HEK293 (cell line): ENCODE data around the gene CLCN7.
"Not testable (repeated sequence)": the region's sequence is repeated elsewhere in the genome, so short reads cannot be mapped to it uniquely, and the experiment has no call there.

ENCODE experiments used
- CTCF ChIA-PET: fragments of 350-600 bp; formaldehyde crosslinking; extraction: SDS; loops from one replicate; lab custom pipeline; 2021; ENCODE audit warnings: antibody characterized with exemption; lab: Yijun Ruan, JAX
- POLR2A ChIA-PET: fragments of 300-600 bp; formaldehyde crosslinking; extraction: SDS; loops from one replicate; lab custom pipeline; 2020; ENCODE audit warnings: antibody characterized with exemption, inconsistent platforms; lab: Yijun Ruan, JAX
- H3K27ac ChIP-seq: fragments of 200-500 bp; sonication (Bioruptor generic); 2 replicates; pipeline ENCODE4 v1.5.1; 2014; ENCODE audit warnings: low read depth, low read length, control low read depth, inconsistent platforms; ENCODE audit errors: extremely low read depth
- H3K36me3 ChIP-seq, 2 experiments: fragments of 200-500 bp in 1 of 2; sonication (Bioruptor generic) in 1 of 2; 1 replicate in 1 of 2; 2 replicates in 1 of 2; pipeline ENCODE4 v1.5.1; 2014 to 2017; ENCODE audit warnings: inconsistent platforms in 2 of 2, low read length in 2 of 2; ENCODE audit not compliant: control insufficient read depth in 2 of 2, insufficient read depth in 1 of 2
- H3K4me1 ChIP-seq: fragments of 200-500 bp; sonication (Bioruptor generic); 2 replicates; pipeline ENCODE4 v1.5.1; 2014; ENCODE audit warnings: mild to moderate bottlenecking, low read length, inconsistent platforms; ENCODE audit not compliant: control insufficient read depth, insufficient read depth
- H3K4me3 ChIP-seq: 2 replicates; pipeline ENCODE4 v1.5.1; 2011; ENCODE audit warnings: low read depth, mild to moderate bottlenecking, control low read depth, low read length, moderate library complexity
- H3K9me3 ChIP-seq: fragments of 200-500 bp; sonication (Bioruptor generic); 2 replicates; pipeline ENCODE4 v1.5.1; 2014; ENCODE audit warnings: low read depth, low read length, inconsistent platforms; ENCODE audit not compliant: control insufficient read depth, insufficient read depth
- EGR2 ChIP-seq: fragments of 450-650 bp; formaldehyde crosslinking; IDR thresholded peaks from 2 replicates; pipeline ENCODE4 v1.5.1; 2016; ENCODE audit warnings: low read depth, missing biosample characterization, missing genetic modification characterization
- GFI1B ChIP-seq: fragments of 450-650 bp; formaldehyde crosslinking; IDR thresholded peaks from 2 replicates; pipeline ENCODE4 v1.5.1; 2016; ENCODE audit warnings: missing biosample characterization, missing genetic modification characterization
- KLF10 ChIP-seq: fragments of 450-650 bp; IDR thresholded peaks from 2 replicates; pipeline ENCODE4 v1.5.1; 2018; ENCODE audit warnings: missing biosample characterization, mild to moderate bottlenecking, missing genetic modification characterization
- MZF1 ChIP-seq: fragments of 450-650 bp; formaldehyde crosslinking; IDR thresholded peaks from 2 replicates; pipeline ENCODE4 v1.5.1; 2017; ENCODE audit warnings: missing biosample characterization, missing genetic modification characterization, borderline replicate concordance
- SP2 ChIP-seq: fragments of 450-650 bp; formaldehyde crosslinking; IDR thresholded peaks from 2 replicates; pipeline ENCODE4 v1.5.1; 2016; ENCODE audit warnings: missing biosample characterization, missing genetic modification characterization
- ZBTB1 ChIP-seq: fragments of 450-650 bp; formaldehyde crosslinking; IDR thresholded peaks from 2 replicates; pipeline ENCODE4 v1.5.1; 2016; ENCODE audit warnings: missing biosample characterization, missing genetic modification characterization
- ZFHX2 ChIP-seq: fragments of 450-650 bp; formaldehyde crosslinking; conservative IDR thresholded peaks from 2 replicates; pipeline ENCODE4 v1.5.1; 2016; ENCODE audit warnings: missing biosample characterization, missing genetic modification characterization
- ZIC2 ChIP-seq: fragments of 450-650 bp; formaldehyde crosslinking; IDR thresholded peaks from 2 replicates; pipeline ENCODE4 v1.5.1; 2016; ENCODE audit warnings: missing biosample characterization, missing genetic modification characterization
- ZNF146 ChIP-seq: fragments of 450-650 bp; formaldehyde crosslinking; IDR thresholded peaks from 2 replicates; pipeline ENCODE4 v1.5.1; 2016; ENCODE audit warnings: missing biosample characterization, missing genetic modification characterization
- ZNF157 ChIP-seq: fragments of 450-650 bp; formaldehyde crosslinking; IDR thresholded peaks from 2 replicates; pipeline ENCODE4 v1.5.1; 2016; ENCODE audit warnings: missing biosample characterization, missing genetic modification characterization
- ZNF24 ChIP-seq: fragments of 450-650 bp; formaldehyde crosslinking; IDR thresholded peaks from 2 replicates; pipeline ENCODE4 v1.5.1; 2016; ENCODE audit warnings: missing biosample characterization, missing genetic modification characterization
- ZNF292 ChIP-seq: fragments of 450-650 bp; formaldehyde crosslinking; IDR thresholded peaks from 2 replicates; pipeline ENCODE4 v1.5.1; 2016; ENCODE audit warnings: low read depth, missing biosample characterization, missing genetic modification characterization, borderline replicate concordance
- ZNF394 ChIP-seq: fragments of 450-650 bp; formaldehyde crosslinking; IDR thresholded peaks from 2 replicates; pipeline ENCODE4 v1.5.1; 2016; ENCODE audit warnings: missing biosample characterization, missing genetic modification characterization, mild to moderate bottlenecking, moderate library complexity, borderline replicate concordance
- ZNF521 ChIP-seq: fragments of 450-650 bp; formaldehyde crosslinking; IDR thresholded peaks from 2 replicates; pipeline ENCODE4 v1.5.1; 2017; ENCODE audit warnings: missing biosample characterization, mild to moderate bottlenecking, missing genetic modification characterization
- ZNF530 ChIP-seq: fragments of 450-650 bp; formaldehyde crosslinking; IDR thresholded peaks from 2 replicates; pipeline ENCODE4 v1.5.1; 2016; ENCODE audit warnings: low read depth, missing biosample characterization, missing genetic modification characterization
- ZNF585B ChIP-seq: fragments of 450-650 bp; formaldehyde crosslinking; IDR thresholded peaks from 2 replicates; pipeline ENCODE4 v1.5.1; 2016; ENCODE audit warnings: missing biosample characterization, missing genetic modification characterization
- ZNF610 ChIP-seq: fragments of 450-650 bp; formaldehyde crosslinking; IDR thresholded peaks from 2 replicates; pipeline ENCODE4 v1.5.1; 2016; ENCODE audit warnings: missing biosample characterization, missing genetic modification characterization, borderline replicate concordance
- ZNF76 ChIP-seq: fragments of 450-650 bp; formaldehyde crosslinking; IDR thresholded peaks from 2 replicates; pipeline ENCODE4; 2016; ENCODE audit warnings: low read depth, missing biosample characterization, missing genetic modification characterization, borderline replicate concordance
- ZNF791 ChIP-seq: fragments of 450-650 bp; formaldehyde crosslinking; IDR thresholded peaks from 2 replicates; pipeline ENCODE4 v1.5.1; 2016; ENCODE audit warnings: missing biosample characterization, missing genetic modification characterization
- TF ChIP-seq, protein P1 (sequence below): fragments of 450-650 bp; formaldehyde crosslinking; IDR thresholded peaks from 2 replicates; pipeline ENCODE4 v1.5.1; 2017; ENCODE audit warnings: missing biosample characterization, missing genetic modification characterization
- TF ChIP-seq, protein P2 (sequence below): fragments of 450-650 bp; formaldehyde crosslinking; IDR thresholded peaks from 2 replicates; pipeline ENCODE4 v1.5.1; 2016; ENCODE audit warnings: missing biosample characterization, missing genetic modification characterization
- TF ChIP-seq, protein P3 (sequence below): fragments of 450-650 bp; formaldehyde crosslinking; IDR thresholded peaks from 2 replicates; pipeline ENCODE4 v1.5.1; 2016; ENCODE audit warnings: missing biosample characterization, missing genetic modification characterization
- TF ChIP-seq, protein P4 (sequence below): fragments of 450-650 bp; IDR thresholded peaks from 2 replicates; pipeline ENCODE4 v1.5.1; 2018; ENCODE audit warnings: missing biosample characterization, mild to moderate bottlenecking, missing genetic modification characterization

The CLCN7 gene

DNA sequence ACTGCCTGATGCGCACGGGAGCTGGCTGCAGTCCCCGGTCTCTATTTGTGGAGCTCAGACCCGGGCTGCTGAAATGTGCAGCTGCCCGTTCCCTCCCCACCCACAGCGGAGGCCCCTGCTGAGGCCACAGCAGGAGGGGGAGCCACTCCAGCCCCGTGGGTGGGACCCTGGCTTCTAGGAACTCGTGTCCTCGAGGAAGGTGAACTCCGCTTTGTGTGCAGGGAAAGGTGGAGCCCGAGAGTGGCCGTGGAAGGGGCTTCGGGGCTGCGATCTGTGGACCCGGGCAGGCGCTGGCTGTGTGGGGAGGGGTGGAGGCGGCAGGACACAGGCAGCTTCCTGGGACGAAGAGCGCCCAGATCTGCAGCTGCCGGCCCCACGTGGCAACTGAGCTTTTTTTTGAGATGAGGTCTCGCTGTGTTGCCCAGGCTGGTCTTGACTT, 33.4 kb downstream of the CLCN7 start:
- H3K36me3 ChIP-seq = peaks cover 0 to under 1% of the 10 kb centered on the region in 2 experiments; a peak in 1 of 3 replicates
- ChIA-PET POLR2A (no interaction called here), CTCF (no interaction called here)
- TF ChIP-seq, protein P1, sequence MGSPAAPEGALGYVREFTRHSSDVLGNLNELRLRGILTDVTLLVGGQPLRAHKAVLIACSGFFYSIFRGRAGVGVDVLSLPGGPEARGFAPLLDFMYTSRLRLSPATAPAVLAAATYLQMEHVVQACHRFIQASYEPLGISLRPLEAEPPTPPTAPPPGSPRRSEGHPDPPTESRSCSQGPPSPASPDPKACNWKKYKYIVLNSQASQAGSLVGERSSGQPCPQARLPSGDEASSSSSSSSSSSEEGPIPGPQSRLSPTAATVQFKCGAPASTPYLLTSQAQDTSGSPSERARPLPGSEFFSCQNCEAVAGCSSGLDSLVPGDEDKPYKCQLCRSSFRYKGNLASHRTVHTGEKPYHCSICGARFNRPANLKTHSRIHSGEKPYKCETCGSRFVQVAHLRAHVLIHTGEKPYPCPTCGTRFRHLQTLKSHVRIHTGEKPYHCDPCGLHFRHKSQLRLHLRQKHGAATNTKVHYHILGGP (tag by site-specific recombination) = 0 out of 2 replicates have a peak, but pooled peaks have one; percentile 21
- TF ChIP-seq EGR2 (tag by site-specific recombination) (peak; percentile 60; the same call in 1 of the 2 replicates), ZFHX2 (tag by site-specific recombination) (peak; percentile 25; the same call in 1 of the 2 replicates), ZNF76 (tag by site-specific recombination) (no peak), ZIC2 (tag by site-specific recombination) (peak; percentile 48)
- TF ChIP-seq, protein P2, sequence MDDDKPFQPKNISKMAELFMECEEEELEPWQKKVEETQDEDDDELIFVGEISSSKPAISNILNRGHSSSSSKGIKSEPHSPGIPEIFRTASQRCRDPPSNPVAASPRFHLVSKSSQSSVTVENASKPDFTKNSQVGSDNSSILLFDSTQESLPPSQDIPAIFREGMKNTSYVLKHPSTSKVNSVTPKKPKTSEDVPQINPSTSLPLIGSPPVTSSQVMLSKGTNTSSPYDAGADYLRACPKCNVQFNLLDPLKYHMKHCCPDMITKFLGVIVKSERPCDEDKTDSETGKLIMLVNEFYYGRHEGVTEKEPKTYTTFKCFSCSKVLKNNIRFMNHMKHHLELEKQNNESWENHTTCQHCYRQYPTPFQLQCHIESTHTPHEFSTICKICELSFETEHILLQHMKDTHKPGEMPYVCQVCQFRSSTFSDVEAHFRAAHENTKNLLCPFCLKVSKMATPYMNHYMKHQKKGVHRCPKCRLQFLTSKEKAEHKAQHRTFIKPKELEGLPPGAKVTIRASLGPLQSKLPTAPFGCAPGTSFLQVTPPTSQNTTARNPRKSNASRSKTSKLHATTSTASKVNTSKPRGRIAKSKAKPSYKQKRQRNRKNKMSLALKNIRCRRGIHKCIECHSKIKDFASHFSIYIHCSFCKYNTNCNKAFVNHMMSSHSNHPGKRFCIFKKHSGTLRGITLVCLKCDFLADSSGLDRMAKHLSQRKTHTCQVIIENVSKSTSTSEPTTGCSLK (tag by site-specific recombination) = no peak
- no peak overlapping the region for H3K27ac ChIP-seq
- H3K4me1 ChIP-seq = no peaks in the 10 kb centered on the region
- no peaks in the 10 kb centered on the region for H3K9me3 ChIP-seq
- H3K4me3 ChIP-seq = no peak overlapping the region

DNA sequence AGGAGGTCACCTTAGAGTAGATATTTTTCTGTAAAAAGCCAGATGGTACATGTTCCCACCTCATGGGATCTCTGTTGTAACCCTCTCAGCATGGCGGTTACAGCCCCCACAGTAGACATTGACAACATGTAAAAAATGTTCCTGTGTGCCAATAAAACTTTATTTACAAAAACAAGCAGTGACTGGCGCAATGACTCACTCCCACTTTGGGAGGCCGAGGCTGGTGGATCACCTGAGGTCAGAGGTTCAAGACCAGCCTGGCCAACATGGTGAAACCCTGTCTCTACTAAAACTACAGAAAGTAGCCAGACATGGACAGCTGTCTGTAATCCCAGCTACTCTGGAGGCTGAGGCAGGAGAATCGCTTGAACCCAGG, 35.1 kb downstream of the CLCN7 start:
- H3K27ac ChIP-seq, H3K36me3 ChIP-seq, CTCF ChIA-PET, H3K4me1 ChIP-seq, H3K9me3 ChIP-seq, H3K4me3 ChIP-seq: not testable (repeated sequence)
- TF ChIP-seq ZIC2 (tag by site-specific recombination) (peak; percentile 52; the same call in 1 of the 2 replicates), ZNF394 (0 out of 2 replicates have a peak, but pooled peaks have one; percentile 15)
- POLR2A ChIA-PET = interaction anchor here (1.7 kb wide), 1 partner anchor 19 kb away, joined by 5 read pairs; the partner anchor contains the start of gene UQCC4

DNA sequence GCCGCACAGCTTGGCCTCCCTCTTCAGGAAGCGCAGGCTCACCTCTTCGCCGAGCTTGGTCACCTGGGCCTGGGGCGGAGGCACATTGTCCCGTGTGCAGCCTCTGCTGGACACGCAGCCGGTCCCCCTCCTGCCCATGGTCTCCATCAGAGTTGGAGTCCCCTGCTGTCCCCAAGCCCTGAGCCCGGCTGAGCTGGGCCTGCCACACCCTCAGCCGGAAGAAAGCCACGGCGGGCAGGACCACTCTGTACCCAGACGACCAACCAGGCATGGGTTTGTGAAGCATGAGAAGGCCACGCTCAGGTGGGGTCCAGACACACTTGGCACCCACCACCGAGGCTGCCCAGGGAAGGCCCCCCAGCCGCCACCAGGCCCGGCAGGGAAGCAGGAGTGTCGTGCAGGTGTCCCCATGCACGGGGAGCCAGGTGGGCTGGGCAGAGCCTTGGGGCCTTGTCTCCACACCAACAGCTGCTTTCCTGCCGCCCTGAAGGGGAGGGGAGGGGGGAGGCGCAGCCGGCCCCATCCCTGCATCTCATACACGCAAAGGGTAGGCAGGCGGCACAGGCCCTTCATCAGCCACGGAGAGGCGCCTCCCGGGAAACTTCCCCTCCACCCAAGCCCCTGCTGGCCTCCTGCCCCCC, 35.6 kb downstream of the CLCN7 start:
- POLR2A ChIA-PET = interaction anchor here (1.2 to 1.7 kb wide), 2 partner anchors 8 to 19 kb away, joined by 3 to 5 read pairs; partner anchors contain the start of gene UQCC4
- TF ChIP-seq MZF1 (tag by site-specific recombination) = no peak
- TF ChIP-seq ZNF292 (tag by site-specific recombination) = no peak
- TF ChIP-seq ZBTB1 = no peak
- TF ChIP-seq ZNF146 (tag by site-specific recombination) = no peak
- no peak for TF ChIP-seq GFI1B (tag by site-specific recombination)
- no peak for TF ChIP-seq ZNF24
- no peak for TF ChIP-seq KLF10
- no peak for TF ChIP-seq SP2 (tag by site-specific recombination)
- TF ChIP-seq, protein P3, sequence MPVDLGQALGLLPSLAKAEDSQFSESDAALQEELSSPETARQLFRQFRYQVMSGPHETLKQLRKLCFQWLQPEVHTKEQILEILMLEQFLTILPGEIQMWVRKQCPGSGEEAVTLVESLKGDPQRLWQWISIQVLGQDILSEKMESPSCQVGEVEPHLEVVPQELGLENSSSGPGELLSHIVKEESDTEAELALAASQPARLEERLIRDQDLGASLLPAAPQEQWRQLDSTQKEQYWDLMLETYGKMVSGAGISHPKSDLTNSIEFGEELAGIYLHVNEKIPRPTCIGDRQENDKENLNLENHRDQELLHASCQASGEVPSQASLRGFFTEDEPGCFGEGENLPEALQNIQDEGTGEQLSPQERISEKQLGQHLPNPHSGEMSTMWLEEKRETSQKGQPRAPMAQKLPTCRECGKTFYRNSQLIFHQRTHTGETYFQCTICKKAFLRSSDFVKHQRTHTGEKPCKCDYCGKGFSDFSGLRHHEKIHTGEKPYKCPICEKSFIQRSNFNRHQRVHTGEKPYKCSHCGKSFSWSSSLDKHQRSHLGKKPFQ (tag by site-specific recombination) = no peak
- TF ChIP-seq ZNF394 = no peak
- no peak for TF ChIP-seq EGR2 (tag by site-specific recombination)
- TF ChIP-seq ZNF791 (tag by site-specific recombination) = no peak
- TF ChIP-seq ZNF530 = no peak
- TF ChIP-seq ZNF521 (tag by site-specific recombination) = no peak
- TF ChIP-seq ZNF157 (tag by site-specific recombination) = no peak
- TF ChIP-seq ZNF610 (tag by site-specific recombination) = no peak
- TF ChIP-seq ZNF585B (tag by site-specific recombination) = no peak
- TF ChIP-seq, protein P4, sequence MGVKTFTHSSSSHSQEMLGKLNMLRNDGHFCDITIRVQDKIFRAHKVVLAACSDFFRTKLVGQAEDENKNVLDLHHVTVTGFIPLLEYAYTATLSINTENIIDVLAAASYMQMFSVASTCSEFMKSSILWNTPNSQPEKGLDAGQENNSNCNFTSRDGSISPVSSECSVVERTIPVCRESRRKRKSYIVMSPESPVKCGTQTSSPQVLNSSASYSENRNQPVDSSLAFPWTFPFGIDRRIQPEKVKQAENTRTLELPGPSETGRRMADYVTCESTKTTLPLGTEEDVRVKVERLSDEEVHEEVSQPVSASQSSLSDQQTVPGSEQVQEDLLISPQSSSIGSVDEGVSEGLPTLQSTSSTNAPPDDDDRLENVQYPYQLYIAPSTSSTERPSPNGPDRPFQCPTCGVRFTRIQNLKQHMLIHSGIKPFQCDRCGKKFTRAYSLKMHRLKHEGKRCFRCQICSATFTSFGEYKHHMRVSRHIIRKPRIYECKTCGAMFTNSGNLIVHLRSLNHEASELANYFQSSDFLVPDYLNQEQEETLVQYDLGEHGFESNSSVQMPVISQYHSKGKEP (tag by site-specific recombination) = no peak

More for the DNA sequence above, 35.6 kb downstream of the CLCN7 start:
- Histone ChIP-seq H3K4me3 (no peak overlapping the region), H3K4me1 (no peaks in the 10 kb centered on the region), H3K27ac (no peak overlapping the region), H3K9me3 (no peaks in the 10 kb centered on the region), H3K36me3 (no peaks in the 10 kb centered on the region)
- CTCF ChIA-PET = no interaction called here
